ENCODE data around the gene ARPC2.
A peak's percentile ranks its signal among the peaks of the same experiment; 100 is the strongest.

ARPC2 gene

GRCh38 chr2:218256612-218257350 is 39.8 kb downstream of the ARPC2 start:
- no peak for DNase-seq

GRCh38 chr2:218257390-218257981 is 40.5 kb downstream of the ARPC2 start:
- DNase-seq = no peak

- DNase-seq = no peak
These were observed 42.3 kb downstream of the ARPC2 start for GRCh38 chr2:218259099-218259961.

GRCh38 chr2:218260166-218260565 is 43.2 kb downstream of the ARPC2 start:
- no peak for DNase-seq

- DNase-seq = no peak
These were observed 43.9 kb downstream of the ARPC2 start, which contains the start of gene GPBAR1 for GRCh38 chr2:218260742-218261422. Gene GPBAR1 (plus strand): TSS chr2:218261015. CDS start chr2:218262725, 1,710 bp downstream.

DNA sequence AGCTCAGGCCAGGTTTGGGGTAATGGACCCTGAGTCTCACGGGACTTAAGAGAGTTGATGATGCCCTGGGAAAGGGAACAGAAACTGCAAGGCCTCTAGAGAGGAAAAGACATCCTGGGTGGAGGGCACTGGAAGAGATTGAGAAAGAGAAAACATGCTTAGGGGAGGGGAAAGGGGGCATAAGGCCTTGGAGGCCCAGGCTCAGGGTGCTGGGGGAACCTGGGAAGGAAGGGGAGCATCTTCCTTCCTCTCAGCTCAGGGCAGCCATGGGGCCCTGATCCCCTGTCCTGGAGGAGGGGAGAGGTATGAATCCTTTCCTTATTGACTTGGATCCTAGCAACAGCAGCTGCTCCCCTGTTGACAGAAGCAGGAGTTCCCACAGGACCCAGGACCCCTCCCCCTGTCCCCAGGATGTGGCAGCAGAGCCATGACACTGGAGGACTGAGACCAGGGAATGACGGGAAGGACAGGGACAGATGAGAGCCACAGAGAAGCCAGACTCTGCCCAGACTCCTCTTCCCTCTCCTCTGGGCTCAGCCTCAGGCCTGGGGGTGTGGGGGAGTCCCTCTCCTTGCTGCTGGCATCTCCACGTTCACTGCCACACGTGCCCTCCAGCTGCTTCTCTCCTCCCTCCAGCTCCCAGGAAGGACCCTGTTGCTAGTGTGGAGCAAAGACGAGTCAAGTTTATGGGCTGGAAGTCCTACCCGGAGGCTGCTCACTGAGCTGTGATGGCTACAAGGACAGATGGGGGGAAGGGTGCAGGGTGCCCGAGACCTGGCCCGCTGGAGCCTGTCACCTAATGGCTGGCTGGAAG is 44.6 kb downstream of the ARPC2 start:
- DNase-seq = no peak

DNA sequence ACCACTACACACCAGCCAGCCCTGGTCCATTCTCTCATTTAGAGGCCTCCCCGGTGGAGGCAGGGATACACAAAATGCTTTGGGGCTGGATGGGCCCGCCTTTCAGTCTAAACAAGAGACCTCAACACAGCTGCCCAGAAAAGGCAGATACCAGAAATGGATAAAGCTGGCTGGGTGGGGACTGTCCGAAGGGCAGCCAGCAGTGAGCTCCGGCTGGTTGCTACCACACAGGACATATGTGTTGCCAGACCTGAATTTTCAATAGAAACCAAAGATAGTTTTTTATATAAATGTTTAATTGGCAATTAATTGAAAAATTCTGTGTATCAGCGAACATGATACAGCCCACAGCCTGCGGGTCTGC is 45.2 kb downstream of the ARPC2 start:
- no peak for DNase-seq

GRCh38 chr2:218262631-218263586 is 45.9 kb downstream of the ARPC2 start:
- no peak for DNase-seq

- no peak for DNase-seq
These were observed 47.0 kb downstream of the ARPC2 start for GRCh38 chr2:218263817-218264641.

- DNase-seq = no peak
These were observed 48.0 kb downstream of the ARPC2 start for GRCh38 chr2:218264773-218265561.

GRCh38 chr2:218265626-218266025 is 48.6 kb downstream of the ARPC2 start:
- no peak for DNase-seq

- no peak for DNase-seq
These were observed 49.5 kb downstream of the ARPC2 start for GRCh38 chr2:218266316-218266979.

- no peak for DNase-seq
These were observed 50.3 kb downstream of the ARPC2 start for GRCh38 chr2:218267259-218267658.

GRCh38 chr2:218269900-218270720 is 53.1 kb downstream of the ARPC2 start, which contains the start of the genes AAMP and PNKD:
Gene AAMP (minus strand): TSS chr2:218270137. CDS start chr2:218270086, 51 bp downstream.
Gene PNKD (plus strand): TSS chr2:218270519. CDS start chr2:218270536, 17 bp downstream.
- peak; percentile 97 for DNase-seq

DNA sequence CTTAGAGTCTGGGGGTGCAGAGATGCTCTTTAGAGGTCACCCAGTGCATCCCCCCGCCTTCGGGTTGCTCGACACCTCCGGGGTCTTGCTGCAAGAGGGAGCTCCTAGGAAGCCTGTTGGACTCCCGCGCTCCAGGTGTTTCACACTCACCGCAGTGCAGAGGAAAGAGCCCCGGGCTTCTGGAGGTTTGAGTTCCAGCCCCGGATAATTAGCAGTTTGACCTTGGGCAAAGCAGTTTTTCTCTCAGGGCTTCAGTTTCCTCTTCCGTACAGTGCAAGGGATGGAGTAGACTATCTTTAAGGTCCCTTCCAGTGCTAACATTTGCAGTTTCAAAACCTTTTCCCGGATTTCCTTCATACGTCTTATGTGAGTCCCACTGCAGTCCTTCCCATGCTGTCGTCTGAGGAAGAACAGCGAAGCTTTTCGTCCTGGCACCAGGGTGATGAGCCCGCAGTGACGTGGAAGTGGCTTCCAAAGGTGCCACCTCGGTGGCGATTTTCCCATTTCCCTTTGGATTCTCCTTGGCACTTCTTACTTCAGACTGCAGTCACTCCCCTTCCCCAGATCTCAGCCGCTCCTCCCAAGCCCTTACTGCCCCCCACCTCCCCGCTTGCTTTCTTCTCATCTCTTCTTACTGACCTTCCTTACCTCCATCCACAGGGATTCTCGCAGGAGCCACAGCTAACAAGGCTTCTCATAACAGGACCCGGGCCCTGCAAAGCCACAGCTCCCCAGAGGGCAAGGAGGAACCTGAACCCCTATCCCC is 53.9 kb downstream of the ARPC2 start:
- DNase-seq = no peak

GRCh38 chr2:218271487-218271797 is 54.5 kb downstream of the ARPC2 start:
- DNase-seq = no peak

All from NCI-H1048 (cell line).